ENCODE results near the gene MAD2L1. TPM values are rescaled to one million over a fixed set of nuclear protein-coding genes. Genes with fewer than 3 reads are reported as not detected.

Gene MAD2L1
- total RNA-seq, 1 donor from 2014 or later, result 1.8 TPM

- intact Hi-C loops (cut with micrococcal nuclease), result loop anchor here (5.0 to 10.0 kb wide), 3 partner anchors 357 to 739 kb away; no protein-coding TSS in a partner anchor
- Histone ChIP-seq H3K36me3 (no peaks in the 10 kb centered on the region), H3K4me3 (no peak overlapping the region), H3K9me3 (replicated peaks) (no peaks in the 10 kb centered on the region), H3K4me1 (peaks cover 5% of the 10 kb centered on the region), H3K27ac (replicated peaks) (no peak overlapping the region), H3K27me3 (ENCODE audit: low read depth) (no peaks in the 10 kb centered on the region)
- no peak for DNase-seq
- TF ChIP-seq, protein P1, sequence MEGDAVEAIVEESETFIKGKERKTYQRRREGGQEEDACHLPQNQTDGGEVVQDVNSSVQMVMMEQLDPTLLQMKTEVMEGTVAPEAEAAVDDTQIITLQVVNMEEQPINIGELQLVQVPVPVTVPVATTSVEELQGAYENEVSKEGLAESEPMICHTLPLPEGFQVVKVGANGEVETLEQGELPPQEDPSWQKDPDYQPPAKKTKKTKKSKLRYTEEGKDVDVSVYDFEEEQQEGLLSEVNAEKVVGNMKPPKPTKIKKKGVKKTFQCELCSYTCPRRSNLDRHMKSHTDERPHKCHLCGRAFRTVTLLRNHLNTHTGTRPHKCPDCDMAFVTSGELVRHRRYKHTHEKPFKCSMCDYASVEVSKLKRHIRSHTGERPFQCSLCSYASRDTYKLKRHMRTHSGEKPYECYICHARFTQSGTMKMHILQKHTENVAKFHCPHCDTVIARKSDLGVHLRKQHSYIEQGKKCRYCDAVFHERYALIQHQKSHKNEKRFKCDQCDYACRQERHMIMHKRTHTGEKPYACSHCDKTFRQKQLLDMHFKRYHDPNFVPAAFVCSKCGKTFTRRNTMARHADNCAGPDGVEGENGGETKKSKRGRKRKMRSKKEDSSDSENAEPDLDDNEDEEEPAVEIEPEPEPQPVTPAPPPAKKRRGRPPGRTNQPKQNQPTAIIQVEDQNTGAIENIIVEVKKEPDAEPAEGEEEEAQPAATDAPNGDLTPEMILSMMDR (IDR thresholded peaks at IDR 0.05; ENCODE audit: borderline replicate concordance), result no peak
These were observed 12.7 kb downstream of the MAD2L1 start for GRCh38 chr4:120053911-120054310.

DNA sequence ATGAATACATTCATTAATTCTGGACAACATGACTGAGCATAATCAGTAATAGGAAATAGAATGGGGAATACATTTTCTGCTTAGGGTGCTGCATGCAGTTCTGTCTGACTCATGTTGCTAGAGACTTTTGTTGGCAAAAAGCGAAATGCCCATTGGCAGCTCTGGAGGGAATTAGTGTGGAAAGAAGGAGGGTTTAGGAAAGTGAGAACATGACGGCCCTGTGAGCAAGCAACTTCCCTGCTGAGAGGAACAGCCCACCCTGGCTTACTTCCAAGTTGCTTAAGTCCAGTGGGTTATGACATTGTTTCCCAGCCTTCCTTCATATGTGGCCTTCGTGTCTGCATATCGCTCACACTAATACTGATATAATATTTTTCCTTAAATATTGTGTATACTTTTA is 13.8 kb downstream of the MAD2L1 start:
- H3K27me3 ChIP-seq (ENCODE audit: low read depth), result no peaks in the 10 kb centered on the region
- H3K4me3 ChIP-seq, result no peak overlapping the region
- peaks cover 5% of the 10 kb centered on the region for H3K4me1 ChIP-seq
- no peak overlapping the region for H3K27ac ChIP-seq (replicated peaks)
- DNase-seq, result no peak
- no peaks in the 10 kb centered on the region for H3K36me3 ChIP-seq
- TF ChIP-seq, protein P1 (IDR thresholded peaks at IDR 0.05; ENCODE audit: borderline replicate concordance), result no peak
- no peaks in the 10 kb centered on the region for H3K9me3 ChIP-seq (replicated peaks)
- intact Hi-C loops (cut with micrococcal nuclease), result loop anchor here (5.0 to 10.0 kb wide), 3 partner anchors 356 to 738 kb away; no protein-coding TSS in a partner anchor

DNA sequence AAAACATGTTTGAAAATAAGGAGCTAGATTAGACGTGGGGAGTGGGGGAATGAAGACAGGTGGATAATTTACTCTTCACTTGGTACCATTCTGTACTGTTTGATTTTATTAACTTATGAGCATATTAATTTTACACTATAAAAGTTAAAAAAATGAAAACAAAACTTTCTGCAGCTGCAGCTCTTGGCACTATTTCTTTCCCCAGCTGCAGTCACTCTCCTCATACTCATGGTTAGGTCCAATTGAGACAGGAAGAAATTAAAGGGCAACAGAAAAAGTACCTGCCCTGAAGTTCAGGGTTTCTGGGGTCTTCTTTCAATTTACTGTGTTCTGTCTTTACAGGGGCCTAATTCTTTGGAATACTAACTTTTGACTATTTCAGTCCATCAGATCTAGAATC is 15.4 kb downstream of the MAD2L1 start:
- intact Hi-C loops (cut with micrococcal nuclease), result loop anchor here (5.0 to 10.0 kb wide), 3 partner anchors 354 to 736 kb away; no protein-coding TSS in a partner anchor
- Histone ChIP-seq H3K27ac (replicated peaks) (no peak overlapping the region), H3K4me1 (peaks cover 5% of the 10 kb centered on the region), H3K4me3 (no peak overlapping the region), H3K36me3 (no peaks in the 10 kb centered on the region), H3K9me3 (replicated peaks) (no peaks in the 10 kb centered on the region), H3K27me3 (ENCODE audit: low read depth) (no peaks in the 10 kb centered on the region)
- DNase-seq, result no peak
- TF ChIP-seq, protein P1 (IDR thresholded peaks at IDR 0.05; ENCODE audit: borderline replicate concordance), result no peak

- DNase-seq, result peak; percentile 50
- peak overlapping the region; percentile 37 for H3K4me3 ChIP-seq
These were observed 16.7 kb downstream of the MAD2L1 start for GRCh38 chr4:120049732-120050494.

DNA sequence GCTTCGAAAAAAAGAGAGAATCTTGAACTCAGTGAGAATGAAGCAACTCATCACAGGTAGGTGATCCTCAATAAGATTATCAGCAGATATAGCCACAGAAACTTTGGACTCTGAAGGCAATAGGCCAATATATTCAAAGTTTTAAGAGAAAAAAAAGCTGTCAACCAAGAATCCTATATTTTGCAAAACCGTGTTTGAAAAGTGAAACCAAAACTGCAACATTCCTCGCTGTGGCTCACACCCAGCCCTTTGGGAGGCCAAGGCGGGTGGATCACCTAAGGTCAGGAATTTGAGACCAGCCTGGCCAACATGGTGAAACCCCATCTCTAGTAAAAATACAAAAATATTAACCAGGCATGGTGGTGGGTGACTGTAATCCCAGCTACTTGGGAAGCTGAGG is 22.8 kb downstream of the MAD2L1 start:
- intact Hi-C loops (cut with micrococcal nuclease), result no loop called here
- no peak for DNase-seq

More at GRCh38 chr4:120049732-120050494, 16.7 kb downstream of the MAD2L1 start:
- TF ChIP-seq, protein P1 (IDR thresholded peaks at IDR 0.05; ENCODE audit: borderline replicate concordance), result peak; percentile 88
- no peaks in the 10 kb centered on the region for H3K27me3 ChIP-seq (ENCODE audit: low read depth)
- peaks cover under 1% of the 10 kb centered on the region for H3K4me1 ChIP-seq
- peak overlapping the region; percentile 55 for H3K27ac ChIP-seq (replicated peaks)
- no peaks in the 10 kb centered on the region for H3K36me3 ChIP-seq
- intact Hi-C loops (cut with micrococcal nuclease), result loop anchor here (5.0 to 10.0 kb wide), 3 partner anchors 353 to 735 kb away; no protein-coding TSS in a partner anchor
- no peaks in the 10 kb centered on the region for H3K9me3 ChIP-seq (replicated peaks)

More for the DNA sequence above, 22.8 kb downstream of the MAD2L1 start:
- no peaks in the 10 kb centered on the region for H3K27me3 ChIP-seq (ENCODE audit: low read depth)
- TF ChIP-seq, protein P1 (IDR thresholded peaks at IDR 0.05; ENCODE audit: borderline replicate concordance), result no peak
- no peaks in the 10 kb centered on the region for H3K4me1 ChIP-seq
- H3K9me3 ChIP-seq (replicated peaks), result peaks cover 15% of the 10 kb centered on the region
- H3K27ac ChIP-seq (replicated peaks), result no peak overlapping the region
- H3K4me3 ChIP-seq, result no peak overlapping the region
- no peaks in the 10 kb centered on the region for H3K36me3 ChIP-seq

Data from left ventricle myocardium inferior (tissue), 1 donor.